GM10847 (cell line): Measurements from ENCODE around the gene TAF3.

Experiments
- POLR2A ChIP-seq: IDR thresholded peaks from 2 replicates; pipeline ENCODE4 v1.6.1; 2011; ENCODE audit not compliant: insufficient read length; ENCODE audit errors: extremely low read depth

The TAF3 gene

DNA sequence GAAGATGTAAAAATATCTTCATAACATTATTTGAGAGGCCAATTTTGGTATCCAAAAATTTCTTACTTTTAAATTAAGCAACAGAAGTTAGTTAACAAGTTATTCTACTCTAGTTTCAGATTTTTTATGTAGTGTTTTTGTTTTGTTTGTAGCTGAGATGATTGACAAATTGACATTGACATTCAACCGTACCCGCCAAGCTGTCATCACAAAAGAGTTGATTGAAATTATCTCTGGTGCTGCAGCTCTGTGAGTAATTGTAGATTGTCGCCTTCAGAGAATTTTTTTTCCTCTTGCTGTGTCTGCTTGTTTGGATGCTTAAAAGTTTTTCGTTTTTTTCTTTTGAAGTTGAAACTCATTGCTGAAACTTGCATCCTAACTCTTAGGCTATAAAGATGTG, 15.7 kb upstream of the TAF3 start:
- no peak for TF ChIP-seq POLR2A

DNA sequence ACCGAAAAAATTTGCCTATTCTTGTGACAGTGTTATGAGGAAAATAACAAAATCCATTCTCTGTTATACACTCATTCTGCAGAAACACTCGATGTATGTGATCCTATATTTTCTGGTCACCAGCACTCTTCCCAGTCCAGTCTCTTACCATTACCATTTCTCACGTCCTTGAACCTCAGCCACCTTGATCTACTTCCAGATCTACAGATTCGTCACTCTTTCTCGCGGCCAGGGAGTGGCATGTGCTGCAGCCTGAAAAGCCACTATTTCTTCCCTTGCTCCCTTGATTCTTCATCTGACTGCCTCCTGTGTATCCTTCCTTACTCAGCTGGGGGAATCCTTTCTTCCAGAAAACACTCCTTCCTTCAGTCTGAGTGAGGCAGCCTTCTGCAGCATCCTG, 14.1 kb upstream of the TAF3 start:
- TF ChIP-seq POLR2A, result no peak

DNA sequence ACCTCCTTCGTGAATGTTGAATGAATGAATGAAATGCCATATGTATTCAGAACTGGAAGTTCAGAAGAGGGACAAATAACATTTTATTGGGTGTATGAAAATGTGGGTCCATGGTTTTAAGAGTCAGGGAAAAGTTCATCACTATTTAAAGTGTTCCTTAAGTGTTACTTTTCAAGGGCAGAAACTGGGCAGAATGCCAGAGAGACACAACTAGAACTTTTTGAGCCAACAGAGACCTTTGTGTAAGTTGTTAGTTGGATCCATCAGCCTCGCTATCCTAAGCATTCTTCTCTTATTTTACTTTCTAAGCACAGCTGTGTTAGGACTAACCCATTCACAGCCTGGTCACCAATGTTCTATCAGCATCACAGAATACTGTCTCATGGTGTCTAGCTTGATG, 13.6 kb upstream of the TAF3 start:
- no peak for TF ChIP-seq POLR2A

DNA sequence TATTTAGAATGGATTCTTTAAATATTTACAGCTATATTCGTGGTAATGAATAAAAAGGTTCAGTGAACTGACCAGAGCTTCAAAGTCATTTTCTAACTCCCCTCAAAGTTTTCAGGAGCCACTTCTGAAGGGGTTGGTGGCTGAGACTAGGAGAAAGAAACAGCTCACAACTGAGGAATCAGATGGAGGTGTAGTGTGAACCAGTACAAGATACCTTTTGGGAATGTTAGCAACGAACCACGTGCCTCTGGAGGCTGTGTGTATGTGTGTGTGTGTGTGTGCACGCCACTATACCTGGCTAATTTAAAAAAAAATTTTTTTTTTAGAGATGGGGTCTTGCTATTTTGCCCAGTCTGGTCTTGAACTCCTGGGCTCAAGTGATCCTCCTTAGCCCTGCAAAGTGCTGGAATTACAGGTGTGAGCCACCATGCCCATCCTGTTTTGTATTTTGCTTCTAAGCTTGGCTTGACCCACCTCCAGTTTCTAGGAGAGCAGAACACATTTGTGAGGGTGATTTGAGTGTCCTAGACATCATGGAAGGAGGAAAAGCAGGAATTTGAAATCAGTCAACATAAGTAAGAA, 9.5 kb upstream of the TAF3 start:
- TF ChIP-seq POLR2A, result no peak

DNA sequence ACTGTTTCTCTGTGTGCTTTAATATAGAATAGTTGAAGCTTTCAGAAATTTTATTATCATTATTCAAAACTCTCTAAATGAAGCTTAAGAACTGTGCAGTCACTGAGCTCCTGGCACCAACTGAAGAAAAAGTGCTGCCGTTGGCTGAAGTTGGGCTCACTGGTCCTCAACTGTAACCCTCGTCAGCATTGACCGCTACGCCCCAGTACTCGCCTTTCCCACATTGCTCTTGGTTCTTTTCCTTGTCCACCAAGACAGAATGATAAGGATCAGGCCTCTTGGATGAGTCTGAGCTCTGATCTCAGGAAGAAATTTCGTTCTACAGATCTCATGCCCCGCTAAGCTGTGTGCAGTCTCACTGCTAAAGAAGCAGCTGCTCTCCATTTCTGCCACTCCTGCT, 7.9 kb upstream of the TAF3 start:
- no peak for TF ChIP-seq POLR2A

DNA sequence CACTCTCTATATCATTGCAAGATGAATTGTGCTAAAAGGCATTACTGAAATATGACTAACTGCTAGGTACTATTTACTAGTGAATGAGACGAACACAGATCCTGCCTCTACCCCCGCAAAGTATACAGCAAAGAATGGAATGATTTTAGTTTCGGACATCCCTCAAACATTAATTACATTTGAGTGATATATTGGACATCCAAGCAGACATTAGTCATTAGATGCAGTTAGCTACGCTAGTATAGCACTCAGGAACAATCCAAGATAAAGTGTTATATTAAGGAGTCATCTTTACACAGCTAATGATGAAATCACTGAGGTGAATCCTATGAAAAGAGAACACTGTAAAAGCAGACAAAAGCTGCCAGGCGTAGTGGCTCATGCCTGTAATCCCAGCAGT, 7.3 kb upstream of the TAF3 start:
- TF ChIP-seq POLR2A, result no peak

DNA sequence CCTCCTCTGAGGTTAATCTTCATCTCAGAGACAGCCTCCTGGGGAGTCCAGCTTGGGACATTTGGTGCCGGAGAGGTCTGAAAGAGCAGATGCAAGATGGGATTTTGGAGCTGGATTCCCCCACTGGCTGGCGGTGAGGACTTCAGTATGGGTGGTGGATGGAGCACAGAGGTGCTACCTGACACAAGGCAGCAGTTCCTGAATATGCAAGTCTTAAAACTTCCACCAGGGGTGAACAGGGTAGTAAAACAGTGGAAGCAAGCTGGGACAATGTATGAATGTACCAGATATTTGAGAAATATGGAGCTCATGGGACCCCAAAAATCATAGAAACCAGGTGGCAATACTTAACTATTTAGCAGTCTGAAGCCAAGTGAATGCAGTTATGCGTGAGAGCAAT, 4.8 kb upstream of the TAF3 start:
- no peak for TF ChIP-seq POLR2A

DNA sequence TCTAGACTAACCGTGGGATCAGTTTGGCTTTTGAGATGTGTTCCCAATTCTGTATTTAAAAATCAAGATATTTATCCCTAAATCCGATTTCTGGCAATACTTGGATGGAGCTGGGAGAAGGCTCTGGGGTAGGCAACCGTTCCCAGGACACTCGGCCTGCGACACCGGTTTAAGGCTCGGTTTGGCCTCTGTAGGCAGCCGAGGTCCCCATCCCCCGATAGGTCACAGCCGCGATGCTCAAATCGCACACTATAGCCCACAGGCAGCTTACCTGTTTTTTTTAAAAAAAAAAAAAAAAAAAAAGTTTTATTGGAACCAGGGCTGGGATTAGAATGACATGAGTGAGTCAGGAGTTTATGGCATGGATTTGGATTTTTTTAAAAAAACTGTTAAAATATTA, 729 bp upstream of the TAF3 start:
- no peak for TF ChIP-seq POLR2A

DNA sequence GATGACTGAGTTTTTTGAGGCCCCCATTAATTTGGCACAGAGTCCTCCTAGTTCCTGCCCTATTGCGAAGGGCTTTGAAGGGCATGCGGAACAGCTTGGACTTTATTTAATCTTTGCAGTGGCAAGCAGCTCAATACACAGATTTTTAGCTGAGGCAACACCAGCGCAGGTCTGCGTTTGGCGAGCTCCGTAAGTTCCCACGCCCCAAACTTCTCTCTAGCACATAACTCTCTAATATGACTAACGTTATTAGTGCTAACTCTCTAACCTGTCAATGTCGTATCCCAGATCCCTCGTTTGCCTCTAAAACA, 366 bp upstream of the TAF3 start:
- no peak for TF ChIP-seq POLR2A

DNA sequence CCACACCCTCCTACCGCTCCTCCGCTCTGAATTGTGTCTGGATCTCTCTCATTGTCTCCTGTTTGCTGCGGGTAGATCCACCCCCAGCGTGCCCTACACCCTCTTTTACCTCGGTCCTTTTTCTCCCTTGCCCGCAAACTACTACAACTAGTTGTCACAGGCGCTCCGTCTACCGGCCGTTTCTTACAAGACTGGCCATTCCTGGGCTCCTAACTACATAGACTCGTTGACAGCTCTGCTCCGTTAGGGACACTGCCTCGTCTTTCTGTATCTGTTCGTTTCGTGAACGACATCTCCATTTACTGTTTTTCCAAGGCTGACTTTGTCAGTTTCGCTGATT, 786 bp downstream of the TAF3 start:
- TF ChIP-seq POLR2A, result no peak

DNA sequence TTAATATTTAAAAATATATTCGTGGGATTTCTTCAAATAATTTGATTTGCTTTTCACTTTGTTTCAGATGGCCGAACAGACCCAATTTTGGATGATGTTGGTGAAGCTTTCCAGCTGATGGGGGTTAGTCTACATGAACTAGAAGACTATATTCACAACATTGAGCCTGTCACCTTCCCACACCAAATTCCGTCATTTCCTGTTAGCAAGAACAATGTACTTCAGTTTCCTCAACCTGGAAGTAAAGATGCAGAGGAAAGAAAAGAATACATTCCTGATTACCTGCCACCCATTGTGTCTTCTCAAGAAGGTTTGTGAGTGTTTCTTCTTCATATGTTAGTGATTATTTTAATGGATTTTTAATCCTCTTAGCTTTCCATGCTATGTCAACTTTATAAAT, 5.9 kb downstream of the TAF3 start:
- TF ChIP-seq POLR2A, result no peak

DNA sequence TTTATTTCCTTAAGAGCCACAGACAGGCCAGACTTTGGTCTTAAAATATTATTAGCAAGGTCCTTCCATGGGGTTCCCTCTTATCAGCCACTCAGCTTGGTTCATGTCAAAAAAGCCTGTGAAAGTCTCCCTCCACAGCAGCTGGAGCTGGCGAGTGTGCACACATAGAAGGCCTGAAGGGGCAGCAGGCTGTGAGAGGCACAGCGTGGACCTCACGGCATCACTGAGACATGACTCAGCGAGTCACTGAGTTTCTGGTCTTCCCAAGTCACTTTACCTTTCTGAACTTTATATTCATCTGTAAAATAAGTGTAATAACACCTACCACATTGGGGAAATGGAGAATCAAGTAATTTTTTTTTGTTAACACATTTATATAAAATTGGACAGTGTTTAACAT, 8.7 kb downstream of the TAF3 start:
- no peak for TF ChIP-seq POLR2A

DNA sequence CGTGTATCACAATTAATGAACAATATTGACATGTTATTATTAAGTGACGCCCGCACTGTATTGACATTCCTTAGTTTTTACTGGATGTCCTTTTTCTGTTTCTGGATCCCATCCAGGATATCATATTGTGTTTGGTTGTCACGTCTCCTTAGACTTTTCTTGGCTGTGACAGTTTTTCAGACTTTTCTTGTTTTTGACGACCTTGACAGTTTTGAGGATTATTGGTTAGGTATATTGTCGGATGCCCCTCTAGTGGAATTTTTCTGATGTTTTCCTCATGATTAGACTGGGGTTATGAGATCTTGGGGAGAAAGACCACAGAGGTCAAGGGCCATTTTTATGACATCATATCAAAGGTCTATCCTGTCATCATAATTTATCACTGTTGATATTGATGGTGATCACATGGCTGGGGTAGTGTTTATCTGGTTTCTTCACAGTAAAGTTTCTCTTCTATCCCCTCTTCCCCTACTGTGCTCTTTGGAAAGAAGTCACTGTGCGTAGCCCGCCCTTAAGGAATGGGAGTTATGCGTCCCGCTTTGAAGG, 11.1 kb downstream of the TAF3 start:
- TF ChIP-seq POLR2A, result no peak

DNA sequence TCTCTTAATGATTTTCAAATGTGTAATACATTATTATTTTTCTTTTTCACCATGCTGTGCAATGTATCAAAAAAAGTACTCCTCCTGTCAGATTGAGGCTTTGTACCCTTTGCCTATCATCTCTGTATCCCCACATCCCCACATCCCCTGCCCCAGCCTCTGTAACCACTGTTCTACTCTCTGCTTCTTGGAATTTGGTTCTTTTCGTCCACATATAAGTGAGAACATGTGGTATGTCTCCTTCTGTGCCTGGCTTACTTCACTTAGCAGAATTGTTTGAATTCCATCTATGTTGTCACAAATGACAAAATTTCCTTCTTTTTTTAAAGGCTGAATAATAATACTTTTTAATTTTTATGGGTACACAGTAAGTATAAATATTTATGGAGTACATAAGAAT, 13.8 kb downstream of the TAF3 start:
- TF ChIP-seq POLR2A, result no peak

DNA sequence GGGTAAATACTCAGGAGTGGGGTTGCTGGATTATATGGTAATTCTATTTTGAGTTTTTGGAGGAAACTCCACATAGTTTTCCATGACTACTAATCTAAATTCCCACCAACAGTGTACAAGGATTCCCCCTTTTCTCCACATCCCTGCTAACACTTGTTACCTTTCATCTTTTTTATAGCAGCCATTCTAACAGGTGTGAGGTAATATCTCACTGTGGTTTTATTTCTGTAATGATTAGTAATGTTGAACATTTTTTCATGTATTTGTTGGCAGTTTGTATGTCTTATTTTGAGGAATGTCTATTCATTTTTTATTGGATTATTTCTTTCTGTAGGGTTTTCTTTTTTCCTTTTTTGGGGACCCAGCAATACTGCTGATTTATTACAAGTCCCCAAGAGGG, 14.9 kb downstream of the TAF3 start:
- no peak for TF ChIP-seq POLR2A

DNA sequence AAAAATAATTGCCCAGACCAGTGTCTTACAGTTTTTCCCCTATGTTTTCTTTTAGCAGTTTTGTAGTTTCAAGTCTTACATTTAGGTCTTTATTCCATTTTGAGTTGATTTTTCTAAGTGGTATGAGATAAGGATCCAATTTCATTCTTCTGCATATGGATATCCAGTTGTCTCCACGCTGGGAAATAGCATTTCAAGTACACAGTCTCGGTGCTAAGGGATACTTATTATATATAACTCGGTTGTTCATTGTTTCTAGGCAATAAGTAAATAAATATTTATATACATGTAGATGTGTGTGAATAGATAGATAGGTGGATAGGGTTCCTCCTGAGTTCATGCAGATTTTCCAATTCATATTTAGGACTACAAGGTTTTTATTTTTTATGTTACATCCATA, 16.0 kb downstream of the TAF3 start:
- TF ChIP-seq POLR2A, result no peak

DNA sequence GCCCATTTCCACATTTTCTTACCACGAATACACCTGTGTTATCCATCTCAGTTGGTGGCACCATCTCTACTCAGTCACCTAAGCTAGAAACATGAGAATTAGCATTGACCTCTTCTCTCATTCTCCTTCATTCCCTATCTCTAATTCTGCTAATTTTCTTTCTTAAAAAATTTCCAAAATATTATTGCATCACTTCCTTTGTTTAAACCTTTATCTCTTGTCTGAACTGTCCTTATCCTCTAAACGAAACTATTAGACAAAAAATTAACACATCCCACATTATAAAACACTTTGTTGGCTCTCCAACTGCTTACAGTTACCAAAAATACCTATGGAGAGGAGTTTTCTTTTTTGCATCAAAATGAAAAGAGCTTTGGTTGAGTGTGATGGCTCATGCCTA, 18.3 kb downstream of the TAF3 start:
- no peak for TF ChIP-seq POLR2A

DNA sequence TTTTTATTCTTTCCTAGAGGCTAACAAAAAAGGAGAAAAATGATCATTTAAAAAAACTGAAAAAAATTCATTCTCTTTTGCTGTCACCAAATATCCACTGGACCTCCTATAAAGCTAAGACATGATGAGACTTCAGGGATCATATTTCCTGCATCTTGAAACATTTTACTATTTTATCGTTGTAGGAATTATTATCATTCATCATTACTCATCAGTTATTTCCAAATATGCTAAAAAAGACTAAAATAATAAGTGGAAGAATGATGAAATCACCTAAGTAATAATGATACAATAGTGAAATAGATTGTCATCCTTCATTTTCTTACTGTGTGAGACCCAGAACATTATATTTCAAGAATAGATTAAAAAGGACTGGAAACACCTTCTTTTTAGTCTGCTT, 28.3 kb downstream of the TAF3 start:
- no peak for TF ChIP-seq POLR2A
